Cardiac fibroblast (primary cell): ENCODE data around the gene KLHL30.

Source experiments
- DNase-seq, 2 donors: peaks; one replicate each; pipeline versions ENCODE4 v3.0.0 to v3.0.0-alpha.2; 2010; ENCODE audit warnings: low read depth in 2 of 2
- H3K4me3 ChIP-seq, 2 donors: replicated peaks in 1 of 2; 1 replicate in 1 of 2; 2 replicates in 1 of 2; pipeline ENCODE4 v1.5.1; 2011; ENCODE audit warnings: low read depth in 2 of 2, low read length in 2 of 2, mild to moderate bottlenecking in 2 of 2, moderate library complexity in 1 of 2
- CTCF ChIP-seq: IDR thresholded peaks from one replicate; pipeline ENCODE4 v1.5.1; 2011; ENCODE audit warnings: low read depth, mild to moderate bottlenecking, low read length, inconsistent platforms

Gene KLHL30

GRCh38 chr2:238125127-238125885, 13.2 kb upstream of the KLHL30 start:
- no peak for TF ChIP-seq CTCF
- DNase-seq, result no peak
- H3K4me3 ChIP-seq, result no peak overlapping the region

GRCh38 chr2:238126338-238126737, 12.1 kb upstream of the KLHL30 start:
- TF ChIP-seq CTCF, result no peak
- DNase-seq, result no peak
- H3K4me3 ChIP-seq, result no peak overlapping the region

GRCh38 chr2:238126775-238127164, 11.7 kb upstream of the KLHL30 start:
- no peak for TF ChIP-seq CTCF
- H3K4me3 ChIP-seq, result no peak overlapping the region
- DNase-seq, result no peak

GRCh38 chr2:238127165-238128060, 11.1 kb upstream of the KLHL30 start:
- DNase-seq, result peak; percentile 49 to 81
- H3K4me3 ChIP-seq, result peak overlapping the region in 1 of 2 donors; percentile 5
- TF ChIP-seq CTCF, result no peak

GRCh38 chr2:238128061-238128440, 10.4 kb upstream of the KLHL30 start:
- H3K4me3 ChIP-seq, result no peak overlapping the region
- TF ChIP-seq CTCF, result no peak
- no peak for DNase-seq

- no peak for TF ChIP-seq CTCF
- no peak for DNase-seq
- no peak overlapping the region for H3K4me3 ChIP-seq
These were observed 9.9 kb upstream of the KLHL30 start for GRCh38 chr2:238128534-238129001.
